ENCODE measurements around the gene SIRPB2.

GRCh38 chr20:1471242-1471641 is 20.0 kb downstream of the SIRPB2 start:
- TF ChIP-seq EZH2 (IDR thresholded peaks at IDR 0.05) (no peak), POLR2AphosphoS5 (IDR thresholded peaks at IDR 0.05; ENCODE audit: borderline replicate concordance, low read depth, low read length) (no peak), FOXP2 (optimal IDR thresholded peaks at IDR 0.05; ENCODE audit: control extremely low read depth, extremely low read length, insufficient read depth) (no peak)
